GM23248 (cell line): ENCODE data around the gene GSPT1.

Experiments used
- EZH2 ChIP-seq: fragments of 200-600 bp; sonication (generic); IDR thresholded peaks from 2 replicates; pipeline ENCODE4 v1.6.1; 2018; ENCODE audit warnings: antibody characterized with exemption, mild to moderate bottlenecking; ENCODE audit not compliant: insufficient read depth, poor library complexity, severe bottlenecking
- EZH2phosphoT487 ChIP-seq: fragments of 200-600 bp; sonication (generic); IDR thresholded peaks from 2 replicates; pipeline ENCODE4 v1.6.1; 2018; ENCODE audit warnings: antibody characterized with exemption, moderate library complexity, mild to moderate bottlenecking, low read depth; ENCODE audit not compliant: insufficient read depth

GRCh38 chr16:11886881-11887280 lies 28.9 kb downstream of the GSPT1 start:
- TF ChIP-seq EZH2phosphoT487, result no peak
- no peak for TF ChIP-seq EZH2
